HCEC 1CT (cell line): ENCODE measurements around the gene UBE3B.

ENCODE experiments used
- DNase-seq: peaks from one replicate; pipeline ENCODE4 v3.0.0-alpha.2; 2017

Gene UBE3B

GRCh38 chr12:109535231-109535862 lies 57.9 kb downstream of the UBE3B start:
- DNase-seq, result no peak

GRCh38 chr12:109535863-109536250 lies 58.4 kb downstream of the UBE3B start:
- no peak for DNase-seq

GRCh38 chr12:109537136-109537535 lies 59.7 kb downstream of the UBE3B start:
- DNase-seq, result no peak

DNA sequence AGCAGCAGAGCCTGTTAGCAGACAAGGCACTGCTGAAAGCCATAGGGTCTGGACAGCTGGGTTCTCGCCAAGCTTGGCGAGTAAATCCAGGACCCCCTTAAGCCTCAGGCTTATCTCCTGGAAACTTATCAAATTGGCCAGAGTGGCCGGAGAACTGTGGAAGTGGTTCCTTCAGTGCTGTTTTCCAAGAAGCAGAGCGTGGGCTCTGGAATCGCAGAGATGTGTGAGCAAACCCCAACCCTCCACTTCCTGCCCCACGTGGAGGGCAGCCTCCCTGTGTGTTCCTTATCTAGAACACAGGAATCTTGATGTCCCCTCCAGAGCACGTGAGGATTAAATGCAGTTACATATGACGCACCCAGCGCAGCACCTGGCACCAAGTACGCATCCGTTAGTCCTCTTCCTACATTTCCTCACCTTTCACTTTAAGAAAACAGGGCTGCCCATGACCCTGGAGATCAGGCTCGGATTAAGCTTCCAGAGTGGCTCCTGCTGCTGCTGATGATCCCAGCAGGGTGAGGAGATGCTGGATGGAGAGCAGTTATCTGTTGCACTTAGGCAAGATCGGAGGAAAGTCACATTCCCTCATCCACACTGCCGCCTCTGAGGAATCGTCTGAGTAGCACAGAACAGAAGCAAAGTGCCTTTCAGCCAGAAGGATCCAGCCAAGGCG lies 60.9 kb downstream of the UBE3B start:
- no peak for DNase-seq

DNA sequence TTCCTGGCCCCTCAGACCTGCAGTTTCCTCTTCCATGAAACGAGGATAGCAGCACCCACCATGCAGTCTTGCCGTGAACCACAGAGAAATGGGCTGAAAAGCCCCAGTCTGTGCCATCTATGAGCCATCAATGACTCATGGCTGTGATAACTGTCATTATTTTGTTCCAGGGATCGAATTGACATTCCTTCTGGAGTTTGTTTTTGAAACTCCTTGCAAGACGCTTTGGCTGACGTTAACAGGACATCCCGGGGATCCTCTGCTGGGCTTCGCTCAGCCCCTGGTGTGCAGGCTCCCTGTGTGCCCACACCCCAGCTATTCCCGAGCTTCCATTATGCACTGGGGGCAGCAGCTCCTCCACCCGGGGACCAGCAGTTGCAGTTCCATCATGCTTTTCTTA lies 62.1 kb downstream of the UBE3B start:
- peak; percentile 58 for DNase-seq

DNA sequence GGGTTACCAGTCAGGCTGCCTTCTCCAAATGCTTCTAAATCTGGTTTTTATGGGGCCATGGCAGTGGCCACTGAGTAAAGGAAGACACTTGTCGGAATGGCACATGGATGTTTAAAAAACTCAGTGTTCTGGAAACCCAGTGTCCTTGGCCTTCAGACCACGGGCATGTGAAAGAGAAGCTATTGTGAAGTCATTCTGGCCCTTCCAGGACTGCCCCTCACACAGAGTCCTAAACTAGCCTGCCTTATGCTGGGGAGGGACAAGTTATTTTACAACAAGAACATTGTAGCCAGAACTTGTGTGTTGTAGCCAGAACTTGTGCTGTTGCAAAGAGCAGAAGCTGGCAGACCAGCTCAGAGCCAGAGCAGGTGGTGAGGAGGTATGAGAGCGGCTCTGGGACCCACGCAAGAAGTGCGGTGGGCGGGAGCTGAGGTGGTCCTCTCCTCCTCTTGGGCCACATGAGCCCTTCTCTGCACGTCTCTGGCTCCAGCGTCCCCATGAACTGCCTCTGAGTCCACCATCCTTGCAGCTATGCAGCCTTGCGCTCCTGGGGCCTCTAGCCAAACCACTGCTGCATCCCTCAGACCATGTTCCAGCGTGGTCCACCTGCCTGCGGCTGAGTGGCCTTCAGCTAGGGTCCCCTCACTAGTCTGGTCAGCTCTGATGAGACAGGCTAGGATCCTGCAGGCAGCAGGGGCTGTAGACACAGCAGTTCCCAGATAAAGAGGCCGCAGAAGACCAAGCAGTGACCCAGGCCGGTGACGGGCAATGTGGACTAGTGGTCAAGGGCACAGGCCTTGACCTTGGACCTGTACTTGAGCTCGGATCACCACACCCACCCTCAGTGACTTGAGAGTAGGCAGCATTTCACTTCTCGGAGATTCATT lies 63.3 kb downstream of the UBE3B start:
- DNase-seq, result no peak

- peak; percentile 37 for DNase-seq
Measured at GRCh38 chr12:109541413-109541726, 63.9 kb downstream of the UBE3B start.

DNA sequence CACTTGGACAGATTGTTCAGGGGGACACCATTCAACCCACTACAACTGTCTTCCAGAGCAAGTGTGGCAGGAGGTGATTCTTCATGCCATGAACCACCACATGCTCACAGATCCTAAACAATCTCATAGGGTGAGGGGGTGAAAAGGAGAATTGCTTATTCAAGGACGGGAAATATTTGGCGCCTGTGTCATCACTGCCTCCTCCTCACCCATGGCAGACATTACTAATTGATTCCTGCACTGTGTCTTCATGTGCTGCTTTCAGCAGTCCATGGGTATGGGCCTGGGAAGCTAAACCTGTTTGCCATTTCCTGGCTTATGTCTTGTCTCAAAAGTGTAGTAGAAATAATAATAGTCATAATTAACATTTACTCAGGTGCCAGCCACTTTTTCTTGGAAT lies 64.6 kb downstream of the UBE3B start:
- peak; percentile 72 for DNase-seq

DNA sequence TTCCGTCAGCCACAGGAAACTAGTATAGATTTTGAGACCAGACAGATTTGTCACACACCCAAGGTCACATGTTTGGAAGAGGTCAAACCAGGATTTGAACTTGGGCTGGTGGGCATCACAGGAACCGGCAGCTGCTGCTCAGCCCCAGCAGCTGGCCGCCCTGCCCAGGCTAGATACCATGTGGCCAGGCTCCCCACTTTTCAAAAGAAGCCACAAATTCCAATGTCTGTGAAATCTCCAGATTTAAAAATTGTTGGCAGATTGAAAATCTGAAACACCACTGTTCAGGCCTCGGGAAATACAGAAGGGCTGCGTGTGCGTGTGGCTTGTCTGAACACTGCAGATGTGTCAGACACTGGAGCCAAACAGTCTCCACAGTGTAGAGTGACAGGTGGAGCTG lies 65.4 kb downstream of the UBE3B start:
- DNase-seq, result no peak

DNA sequence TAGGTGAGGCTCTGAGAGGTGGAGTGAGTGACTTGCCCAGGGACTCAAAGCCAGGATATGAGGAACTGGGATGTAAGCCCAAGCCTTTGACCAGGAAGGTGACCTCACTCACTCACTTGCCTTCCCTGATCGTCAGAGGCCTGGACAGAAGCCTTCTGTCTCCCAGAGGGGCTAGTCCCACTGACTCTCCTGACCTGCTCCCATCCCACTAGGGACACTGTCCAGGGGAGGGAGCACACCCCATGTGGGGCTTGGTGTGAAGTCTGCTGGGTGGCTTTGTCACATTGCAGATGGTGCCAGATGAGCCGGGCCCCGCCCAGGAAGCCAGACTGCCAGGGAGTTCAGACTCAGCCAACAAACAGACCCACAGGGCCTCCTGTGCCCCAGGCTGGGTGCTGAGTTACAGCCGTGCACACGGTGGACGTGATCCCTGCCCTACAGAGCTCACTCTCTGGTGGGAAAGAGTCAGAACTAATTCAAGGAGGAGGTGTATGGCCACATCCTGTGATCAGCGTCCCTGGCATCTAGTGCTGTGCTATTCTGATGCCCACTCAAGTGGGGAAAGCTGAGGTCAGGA lies 67.6 kb downstream of the UBE3B start:
- DNase-seq, result peak; percentile 22

GRCh38 chr12:109545826-109546225 lies 68.4 kb downstream of the UBE3B start:
- DNase-seq, result no peak

GRCh38 chr12:109547286-109547685 lies 69.9 kb downstream of the UBE3B start:
- no peak for DNase-seq

DNA sequence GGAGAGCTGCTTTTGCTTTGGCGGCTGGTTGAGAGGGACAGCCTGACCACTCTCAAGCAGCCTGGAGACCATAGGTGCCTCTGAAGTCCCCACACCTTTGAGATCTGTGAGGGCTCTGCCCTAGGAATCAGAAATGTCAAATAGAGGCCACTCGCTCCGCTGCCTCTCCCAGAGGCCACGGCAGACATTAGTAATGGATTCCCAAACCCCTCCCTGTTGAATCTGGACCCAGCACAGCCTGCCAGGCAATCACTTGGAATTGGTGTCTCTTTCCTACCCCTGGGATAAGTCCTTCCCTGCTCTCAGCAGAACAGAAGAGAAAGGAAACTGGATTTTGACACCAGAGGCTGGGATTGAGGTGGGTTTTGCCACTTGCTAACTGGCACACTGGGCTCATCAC lies 70.8 kb downstream of the UBE3B start:
- no peak for DNase-seq

DNA sequence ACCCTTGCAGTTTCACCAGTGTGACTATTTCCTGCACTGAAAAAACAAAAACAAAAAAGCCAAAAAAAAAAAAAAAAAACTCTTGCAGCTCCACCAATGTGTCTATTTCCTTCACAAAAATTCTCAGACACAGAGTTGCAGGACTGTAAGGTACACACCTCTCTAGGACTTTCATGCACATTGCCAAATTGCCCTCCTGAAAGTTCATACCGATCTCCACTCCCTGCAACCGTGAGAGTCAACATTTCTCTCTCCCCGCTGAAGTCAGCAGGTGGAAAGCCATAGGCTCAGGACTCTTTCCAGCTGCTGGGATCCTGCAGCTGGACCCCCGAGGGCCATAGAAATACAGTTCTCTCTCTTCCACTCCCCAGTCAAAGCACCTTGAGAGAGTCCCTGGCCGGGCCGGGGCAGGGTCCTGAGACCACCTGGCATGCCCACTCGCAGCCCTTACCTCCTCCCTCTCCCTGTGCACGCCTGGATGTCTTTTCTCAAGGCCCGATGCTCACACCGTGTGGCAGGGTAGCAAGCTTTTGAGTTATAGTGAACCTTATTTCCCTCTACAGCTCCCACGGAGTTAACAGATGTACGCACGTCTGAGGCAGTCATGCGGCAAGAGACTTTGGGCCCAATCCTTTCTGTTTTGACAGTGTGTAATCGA lies 72.3 kb downstream of the UBE3B start:
- no peak for DNase-seq

- no peak for DNase-seq
Measured at GRCh38 chr12:109550281-109550680, 72.8 kb downstream of the UBE3B start.

- no peak for DNase-seq
Measured at GRCh38 chr12:109551108-109551507, 73.7 kb downstream of the UBE3B start.

DNA sequence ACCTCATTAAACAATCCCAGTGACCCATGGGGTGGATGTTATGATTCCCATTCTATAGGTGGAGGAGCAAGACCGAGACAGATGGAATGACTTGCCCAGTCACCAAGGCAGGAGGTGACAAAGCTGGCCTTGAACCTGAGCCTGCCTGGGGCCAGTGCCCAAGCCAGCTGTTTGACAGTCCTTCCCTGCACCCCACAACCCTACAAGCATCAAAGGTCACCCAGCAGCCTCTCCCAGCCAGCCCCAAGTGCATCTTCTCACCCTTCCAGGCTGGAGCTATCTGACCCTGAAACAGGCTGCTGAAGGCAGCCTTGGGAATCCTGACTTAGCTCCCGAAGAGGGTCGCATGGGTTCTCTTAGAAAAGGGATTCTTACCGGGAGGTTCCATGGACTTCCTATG lies 75.5 kb downstream of the UBE3B start:
- no peak for DNase-seq

GRCh38 chr12:109553483-109553882 lies 76.0 kb downstream of the UBE3B start:
- DNase-seq, result no peak

- DNase-seq, result no peak
Measured at GRCh38 chr12:109553906-109554500, 76.6 kb downstream of the UBE3B start.

DNA sequence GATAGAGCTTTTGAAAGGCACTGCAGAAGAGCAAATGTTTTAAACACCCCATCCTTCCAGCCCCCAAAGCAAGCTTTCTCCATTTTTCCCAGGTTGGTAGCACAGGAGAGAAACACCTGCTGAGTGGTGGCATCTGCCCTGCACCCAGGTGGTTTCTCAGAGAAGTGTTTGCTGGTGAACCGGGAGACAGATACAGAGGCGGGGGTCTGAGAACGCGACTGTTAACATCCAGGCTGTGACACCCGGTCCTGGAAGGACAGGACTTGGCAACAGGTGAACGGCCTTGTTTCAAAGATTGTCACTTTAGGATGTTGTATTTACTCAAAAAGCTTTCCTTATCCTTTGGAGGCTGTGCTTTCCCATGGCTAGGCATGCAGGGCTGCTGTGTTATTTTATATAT lies 77.3 kb downstream of the UBE3B start:
- no peak for DNase-seq

DNA sequence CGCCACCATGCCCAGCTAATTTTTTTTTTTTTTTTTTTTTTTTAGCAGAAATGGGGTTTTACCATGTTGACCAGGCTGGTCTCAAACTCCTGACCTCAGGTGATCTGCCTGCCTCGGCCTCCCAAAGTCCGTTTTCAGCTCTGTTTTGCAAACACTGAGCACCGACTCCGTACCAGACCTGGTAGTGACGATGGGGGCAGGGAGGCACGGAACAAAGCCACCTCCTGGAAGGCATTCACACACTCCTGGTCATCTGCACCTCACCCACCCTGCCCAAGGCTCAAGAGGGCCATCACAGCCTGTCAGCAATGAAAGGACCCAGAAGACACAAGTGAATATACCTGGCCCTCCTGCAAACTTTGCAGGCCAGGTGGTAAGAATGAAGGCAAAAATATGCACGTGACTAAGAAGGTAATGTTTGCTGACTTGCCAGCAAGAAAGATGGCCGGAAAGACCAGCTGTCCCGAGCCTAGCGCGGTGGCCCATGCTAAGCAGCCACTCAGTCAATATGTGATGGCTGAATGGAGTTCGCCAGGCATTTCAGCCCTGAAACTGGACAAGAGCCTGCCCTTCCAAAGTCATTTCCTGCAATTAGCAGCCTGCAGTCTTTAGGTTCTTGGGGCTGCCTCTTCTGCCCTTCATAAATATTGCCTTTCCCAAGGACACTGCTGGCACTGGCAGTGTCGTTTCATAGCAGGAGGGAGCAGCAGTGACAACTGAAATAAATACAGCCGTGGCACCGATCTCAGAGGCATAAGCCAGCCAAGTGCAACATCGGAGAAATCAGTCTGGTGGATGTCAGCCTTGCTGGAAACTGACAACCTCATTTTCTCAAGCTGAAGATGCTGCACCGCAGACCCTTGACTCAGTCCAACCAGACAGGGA lies 78.2 kb downstream of the UBE3B start:
- no peak for DNase-seq

DNA sequence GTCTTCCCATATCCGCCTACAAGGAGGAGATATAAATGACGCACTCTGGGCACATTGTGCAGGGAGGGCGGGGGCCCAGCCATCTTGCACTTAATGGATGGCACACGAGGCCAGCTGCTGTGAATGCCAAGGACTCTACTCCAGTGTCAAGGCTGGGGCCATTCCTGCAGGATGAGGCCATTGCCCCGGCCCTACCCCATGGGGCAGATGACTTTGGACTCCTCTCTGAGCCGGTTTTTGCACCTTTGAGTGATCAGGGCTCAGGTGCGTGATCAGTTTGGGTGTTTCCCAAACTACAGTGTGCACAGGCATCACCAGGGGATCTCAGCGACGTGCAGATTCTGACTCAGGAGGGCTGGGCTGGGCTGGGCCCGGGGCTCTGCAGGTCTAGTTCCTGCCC lies 79.8 kb downstream of the UBE3B start:
- no peak for DNase-seq
